Measurements from ENCODE around the gene SPATA20.

The SPATA20 gene

DNA sequence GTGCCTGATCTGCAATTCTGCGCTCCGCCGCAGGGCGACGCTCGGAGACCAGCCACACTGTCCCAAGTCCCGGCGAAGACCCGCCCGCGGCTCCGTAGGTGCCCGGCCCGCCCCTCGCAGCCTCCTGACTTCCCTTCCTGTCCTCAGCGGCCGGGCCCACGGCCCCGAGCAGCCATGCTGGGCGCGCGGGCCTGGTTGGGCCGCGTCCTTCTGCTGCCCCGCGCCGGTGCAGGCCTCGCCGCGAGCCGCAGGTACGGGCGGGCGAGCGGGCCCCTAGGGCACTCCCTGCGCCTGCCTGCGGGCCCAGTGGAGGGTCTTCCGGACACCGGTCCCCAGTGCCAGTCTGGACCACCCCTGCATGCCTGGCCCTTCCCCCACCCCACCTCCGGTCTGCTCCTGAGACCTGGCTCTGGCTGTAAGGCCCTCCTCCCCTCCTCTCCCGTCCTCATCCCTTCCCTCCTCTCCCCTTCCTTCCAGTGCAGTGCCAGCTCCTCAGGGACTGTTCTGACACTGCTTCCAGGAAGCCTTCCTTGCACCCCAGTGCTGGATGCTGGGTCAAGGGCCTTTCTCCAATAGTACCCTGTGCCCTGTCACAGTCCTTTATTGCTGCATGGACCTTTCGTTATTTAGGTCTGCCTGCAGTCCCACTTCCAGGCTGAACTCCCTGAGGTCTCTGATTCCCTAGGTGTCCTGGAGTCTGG is at the start of gene SPATA20:
TSS of gene SPATA20 (plus strand) at position 140 of the 701 bp plus-strand sequence. CDS start at position 175, 35 bp downstream.
- TF ChIP-seq, protein P1, sequence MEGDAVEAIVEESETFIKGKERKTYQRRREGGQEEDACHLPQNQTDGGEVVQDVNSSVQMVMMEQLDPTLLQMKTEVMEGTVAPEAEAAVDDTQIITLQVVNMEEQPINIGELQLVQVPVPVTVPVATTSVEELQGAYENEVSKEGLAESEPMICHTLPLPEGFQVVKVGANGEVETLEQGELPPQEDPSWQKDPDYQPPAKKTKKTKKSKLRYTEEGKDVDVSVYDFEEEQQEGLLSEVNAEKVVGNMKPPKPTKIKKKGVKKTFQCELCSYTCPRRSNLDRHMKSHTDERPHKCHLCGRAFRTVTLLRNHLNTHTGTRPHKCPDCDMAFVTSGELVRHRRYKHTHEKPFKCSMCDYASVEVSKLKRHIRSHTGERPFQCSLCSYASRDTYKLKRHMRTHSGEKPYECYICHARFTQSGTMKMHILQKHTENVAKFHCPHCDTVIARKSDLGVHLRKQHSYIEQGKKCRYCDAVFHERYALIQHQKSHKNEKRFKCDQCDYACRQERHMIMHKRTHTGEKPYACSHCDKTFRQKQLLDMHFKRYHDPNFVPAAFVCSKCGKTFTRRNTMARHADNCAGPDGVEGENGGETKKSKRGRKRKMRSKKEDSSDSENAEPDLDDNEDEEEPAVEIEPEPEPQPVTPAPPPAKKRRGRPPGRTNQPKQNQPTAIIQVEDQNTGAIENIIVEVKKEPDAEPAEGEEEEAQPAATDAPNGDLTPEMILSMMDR (IDR thresholded peaks at IDR 0.05; ENCODE audit: control extremely low read depth, extremely low read depth, low read depth, missing control alignments), result peak; percentile 98
- ChIA-PET CTCF (interaction anchor here (0.7 to 2.3 kb wide), 9 partner anchors 8 to 150 kb away, joined by 3 to 10 read pairs (median 3); partner anchors contain the start of genes CACNA1G and LRRC59), POLR2A (no interaction called here)
- peak; percentile 92 for DNase-seq (ENCODE audit: extremely low spot score)

- TF ChIP-seq, protein P1 (IDR thresholded peaks at IDR 0.05; ENCODE audit: control extremely low read depth, extremely low read depth, low read depth, missing control alignments), result no peak
- ChIA-PET CTCF (interaction anchor here (1.5 to 1.7 kb wide), 4 partner anchors 10 to 16 kb away, joined by 3 to 7 read pairs (median 5); no protein-coding TSS in a partner anchor), POLR2A (no interaction called here)
- DNase-seq (ENCODE audit: extremely low spot score), result no peak
These were observed 48.7 kb upstream of the SPATA20 start for GRCh38 chr17:50498021-50498874.

- TF ChIP-seq, protein P1 (IDR thresholded peaks at IDR 0.05; ENCODE audit: control extremely low read depth, extremely low read depth, low read depth, missing control alignments), result no peak
- ChIA-PET POLR2A (no interaction called here), CTCF (interaction anchor here (1.7 kb wide), 2 partner anchors 12 to 17 kb away, joined by 3 to 7 read pairs; no protein-coding TSS in a partner anchor)
- no peak for DNase-seq (ENCODE audit: extremely low spot score)
These were observed 47.7 kb upstream of the SPATA20 start for GRCh38 chr17:50499270-50499669.

DNA sequence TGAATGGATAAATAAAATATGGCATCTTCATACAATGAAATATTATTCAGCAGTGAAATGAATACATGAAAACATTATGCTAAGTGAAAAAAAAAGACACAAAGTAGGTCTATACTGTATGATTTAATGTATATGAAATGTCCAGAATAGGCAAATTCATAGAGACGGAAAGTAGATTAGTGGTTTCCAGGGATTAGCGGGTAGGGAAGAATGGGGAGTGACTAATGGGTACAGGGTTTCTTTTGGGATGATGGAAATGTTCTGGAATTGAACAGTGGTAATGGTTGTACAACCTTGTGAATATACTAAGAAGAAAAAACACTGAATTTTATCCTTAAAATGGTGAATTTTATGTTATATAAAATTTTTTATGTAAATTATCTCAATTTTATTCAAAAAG is 47.3 kb upstream of the SPATA20 start:
- ChIA-PET POLR2A (no interaction called here), CTCF (interaction anchor here (1.9 kb wide), 1 partner anchor 10 kb away, joined by 6 read pairs; no protein-coding TSS in a partner anchor)
- TF ChIP-seq, protein P1 (IDR thresholded peaks at IDR 0.05; ENCODE audit: control extremely low read depth, extremely low read depth, low read depth, missing control alignments), result no peak
- no peak for DNase-seq (ENCODE audit: extremely low spot score)

DNA sequence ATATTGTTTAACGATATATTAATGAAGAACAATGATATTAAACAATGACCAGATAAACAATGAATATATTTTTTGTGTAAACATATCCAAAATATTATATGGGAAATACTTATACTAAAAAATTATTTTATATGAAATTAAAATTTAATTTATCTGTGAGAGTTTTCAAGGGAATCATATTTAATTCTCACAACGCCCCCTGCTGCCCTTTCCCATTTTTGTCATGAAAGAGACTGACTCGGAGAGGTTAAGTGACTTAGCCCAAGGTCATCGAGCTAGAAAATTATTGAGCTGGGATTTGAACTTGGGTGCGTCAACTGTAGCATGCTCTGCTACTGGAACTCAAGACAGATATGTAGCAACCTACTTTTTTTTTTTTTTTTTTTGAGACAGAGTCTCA is 45.9 kb upstream of the SPATA20 start:
- no peak for DNase-seq (ENCODE audit: extremely low spot score)
- TF ChIP-seq, protein P1 (IDR thresholded peaks at IDR 0.05; ENCODE audit: control extremely low read depth, extremely low read depth, low read depth, missing control alignments), result no peak
- CTCF ChIA-PET, result interaction anchor here (0.7 to 3.3 kb wide), 13 partner anchors 8 to 301 kb away, joined by 3 to 35 read pairs (median 6); partner anchors contain the start of genes LRRC59 and RSAD1
- POLR2A ChIA-PET, result interaction anchor here (0.7 kb wide), 1 partner anchor 80 kb away, joined by 3 read pairs; no protein-coding TSS in a partner anchor

DNA sequence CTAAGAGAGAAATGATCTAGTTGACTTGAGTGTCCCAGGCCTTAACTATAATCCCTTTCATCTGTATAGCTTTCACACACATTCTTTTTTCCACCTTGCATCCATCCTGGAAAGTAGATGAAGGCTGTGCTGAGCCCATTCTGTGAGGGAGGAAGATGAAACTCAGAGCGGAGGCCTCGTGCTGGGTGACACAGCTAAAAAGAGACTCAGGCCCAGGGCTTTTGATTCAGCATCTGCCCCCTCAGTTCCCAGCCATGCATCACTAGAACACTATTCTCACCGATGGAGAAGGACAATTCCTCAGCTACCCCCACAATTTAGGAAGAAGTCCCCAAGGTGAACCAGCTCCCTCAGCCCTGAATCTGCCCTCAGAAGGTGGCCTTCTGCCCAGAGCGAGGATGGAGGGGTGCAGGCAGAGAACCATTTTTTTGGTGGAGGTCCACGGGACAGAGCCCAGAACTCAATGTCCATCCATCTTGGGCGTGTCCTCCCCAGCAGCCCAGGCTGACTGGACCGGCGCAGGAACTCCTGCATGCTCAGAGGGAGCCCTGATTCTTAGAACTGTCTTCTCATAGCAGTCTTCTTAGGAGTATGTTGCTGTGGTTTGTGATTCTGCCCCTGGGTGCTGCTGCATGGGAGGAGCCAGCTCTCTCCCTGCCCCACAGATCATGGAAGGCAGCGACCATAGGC is 44.5 kb upstream of the SPATA20 start:
- DNase-seq (ENCODE audit: extremely low spot score), result no peak
- CTCF ChIA-PET, result interaction anchor here (1.0 to 3.3 kb wide), 9 partner anchors 9 to 140 kb away, joined by 3 to 35 read pairs (median 9); partner anchors contain the start of gene RSAD1
- POLR2A ChIA-PET, result no interaction called here
- TF ChIP-seq, protein P1 (IDR thresholded peaks at IDR 0.05; ENCODE audit: control extremely low read depth, extremely low read depth, low read depth, missing control alignments), result no peak

Data from GM10248 (cell line).